ENCODE measurements around the gene CGA. TPM values are rescaled to one million over a fixed set of nuclear protein-coding genes. Genes with fewer than 3 reads are reported as not detected.
"Not testable (repeated sequence)": the region's sequence is repeated elsewhere in the genome, so short reads cannot be mapped to it uniquely, and the experiment has no call there.

Gene CGA
- polyA plus RNA-seq (ENCODE audit: insufficient read length in 12 of 12), result 10 to 100 TPM in 1 of 12 donors, 1 to 10 TPM in 8, under 1 TPM in 1, not detected in 2; 0.93 to 10.7 (median 3.2) TPM
- long read RNA-seq, donor 1, partial matches to known transcripts, result 0 of 1 reads
- long read RNA-seq, donor 1, other reads (novel, unspliced or antisense), result 0 of 1 reads
- long read RNA-seq, donor 2, partial matches to known transcripts, result 0 of 1 reads
- long read RNA-seq, donor 2, other reads (novel, unspliced or antisense), result 0 of 1 reads
- long read RNA-seq, donor 3, partial matches to known transcripts, result 0 of 2 reads
- long read RNA-seq, donor 3, other reads (novel, unspliced or antisense), result 0 of 2 reads
- long read RNA-seq, donor 4, partial matches to known transcripts, result 0 of 2 reads
- long read RNA-seq, donor 4, other reads (novel, unspliced or antisense), result 0 of 2 reads
- long read RNA-seq, donor 5, partial matches to known transcripts, result 0 of 2 reads
- long read RNA-seq, donor 5, other reads (novel, unspliced or antisense), result 0 of 2 reads
- long read RNA-seq, donor 6, result 0 reads
- long read RNA-seq, donor 7, result 0 reads
- long read RNA-seq, donor 8, partial matches to known transcripts, result 0 of 1 reads
- long read RNA-seq, donor 8, other reads (novel, unspliced or antisense), result 0 of 1 reads
- long read RNA-seq, donor 9, partial matches to known transcripts, result 0 of 1 reads
- long read RNA-seq, donor 9, other reads (novel, unspliced or antisense), result 0 of 1 reads
- long read RNA-seq, donor 10, result 0 reads
- long read RNA-seq, donor 11, transcript CGA-204 (4 exons, 1,010 nt), result major isoform, 10 of 11 reads
- long read RNA-seq, donor 11, partial matches to known transcripts, result 0 of 11 reads
- long read RNA-seq, donor 11, other reads (novel, unspliced or antisense), result 0 of 11 reads

DNA sequence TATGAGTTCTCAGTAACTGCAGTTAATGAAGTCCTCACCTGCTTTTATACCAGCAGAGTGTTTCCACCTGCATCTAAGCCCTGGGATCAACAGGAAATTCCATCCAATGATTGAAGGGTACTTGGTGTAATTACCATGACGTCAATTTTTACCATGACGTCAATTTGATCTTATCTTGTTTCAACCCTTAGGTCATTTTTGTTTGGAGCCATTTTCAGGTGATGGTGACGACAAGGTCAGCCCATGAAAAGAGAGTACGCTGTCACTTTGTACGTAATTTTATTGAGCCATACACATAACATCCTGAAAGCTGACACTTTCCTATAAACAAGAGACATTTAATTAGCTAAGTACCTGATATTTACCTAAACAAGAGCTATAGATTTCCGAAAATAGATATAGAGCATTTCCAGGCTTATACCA, at the start of gene CGA:
TSS of gene CGA (minus strand) at position 20 of the 423 bp plus-strand sequence. CDS start 6,906 bp downstream, outside the sequence.
- no peak for DNase-seq

GRCh38 chr6:87139927-87140326, 45.0 kb upstream of the CGA start:
- not testable (repeated sequence) for DNase-seq

GRCh38 chr6:87139236-87139635, 44.3 kb upstream of the CGA start:
- DNase-seq, result peak; percentile 14

DNA sequence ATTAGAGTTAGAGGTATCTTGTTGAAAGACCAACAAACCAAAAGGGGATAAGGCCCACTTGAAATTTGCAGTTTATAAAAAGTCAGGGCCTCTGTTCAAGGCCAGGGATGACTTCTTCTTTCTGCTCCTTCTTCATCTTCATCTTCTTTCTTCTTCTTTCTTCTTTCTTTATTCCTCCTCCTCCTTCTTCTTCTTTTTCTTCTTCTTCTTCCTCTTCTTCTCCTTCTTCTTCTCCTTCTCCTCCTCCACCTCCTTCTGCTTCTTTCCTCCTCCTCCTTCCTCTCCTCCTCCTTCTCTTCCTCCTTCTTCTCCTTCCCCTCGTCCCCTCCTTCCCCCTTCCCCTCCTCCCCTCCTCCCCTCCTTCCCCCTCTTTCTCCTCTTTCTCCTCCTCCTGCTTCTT, 42.1 kb upstream of the CGA start:
- DNase-seq, result no peak

GRCh38 chr6:87127737-87128136, 32.8 kb upstream of the CGA start:
- DNase-seq, result no peak

DNA sequence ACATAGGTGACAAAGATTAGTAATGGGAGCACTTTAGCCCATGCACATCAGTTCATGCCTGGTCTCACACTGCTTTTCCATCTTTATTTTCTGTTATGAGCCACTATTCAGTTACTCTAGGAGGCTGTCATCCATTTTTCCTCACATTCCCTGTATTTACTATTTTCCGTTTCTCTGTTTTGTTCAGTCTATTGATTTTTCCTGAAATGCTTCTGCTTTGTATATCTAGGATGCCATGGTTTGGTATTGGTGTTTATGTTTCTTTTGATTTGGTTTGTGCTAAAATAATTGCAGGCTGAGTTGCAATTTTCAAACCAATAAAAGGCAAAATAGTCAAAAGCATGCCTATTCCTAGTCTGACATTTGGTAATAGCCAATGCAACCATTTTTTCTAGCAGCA, 31.6 kb upstream of the CGA start:
- no peak for DNase-seq

DNA sequence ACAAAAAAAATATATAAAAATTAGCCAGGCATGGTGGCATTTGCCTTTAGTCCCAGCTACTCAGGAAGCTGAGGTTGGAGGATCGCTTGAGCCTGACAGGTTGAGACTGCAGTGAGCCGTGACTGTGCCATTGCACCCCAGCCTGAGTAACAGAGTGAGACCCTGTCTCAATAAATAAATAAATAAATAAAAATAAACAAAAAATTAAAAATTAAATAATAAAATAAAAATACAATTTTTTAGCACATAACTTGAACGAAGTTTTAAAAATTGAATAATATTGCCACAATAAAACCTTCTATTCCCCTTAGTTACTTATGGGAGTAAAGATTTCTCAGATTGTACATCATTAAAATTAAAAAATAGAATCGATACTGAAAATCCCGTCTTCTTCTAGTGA, 29.2 kb upstream of the CGA start:
- no peak for DNase-seq

GRCh38 chr6:87122477-87122876, 27.6 kb upstream of the CGA start:
- no peak for DNase-seq

GRCh38 chr6:87118054-87118453, 23.1 kb upstream of the CGA start:
- no peak for DNase-seq

- no peak for DNase-seq
Observed at GRCh38 chr6:87116922-87117321, 22.0 kb upstream of the CGA start.

DNA sequence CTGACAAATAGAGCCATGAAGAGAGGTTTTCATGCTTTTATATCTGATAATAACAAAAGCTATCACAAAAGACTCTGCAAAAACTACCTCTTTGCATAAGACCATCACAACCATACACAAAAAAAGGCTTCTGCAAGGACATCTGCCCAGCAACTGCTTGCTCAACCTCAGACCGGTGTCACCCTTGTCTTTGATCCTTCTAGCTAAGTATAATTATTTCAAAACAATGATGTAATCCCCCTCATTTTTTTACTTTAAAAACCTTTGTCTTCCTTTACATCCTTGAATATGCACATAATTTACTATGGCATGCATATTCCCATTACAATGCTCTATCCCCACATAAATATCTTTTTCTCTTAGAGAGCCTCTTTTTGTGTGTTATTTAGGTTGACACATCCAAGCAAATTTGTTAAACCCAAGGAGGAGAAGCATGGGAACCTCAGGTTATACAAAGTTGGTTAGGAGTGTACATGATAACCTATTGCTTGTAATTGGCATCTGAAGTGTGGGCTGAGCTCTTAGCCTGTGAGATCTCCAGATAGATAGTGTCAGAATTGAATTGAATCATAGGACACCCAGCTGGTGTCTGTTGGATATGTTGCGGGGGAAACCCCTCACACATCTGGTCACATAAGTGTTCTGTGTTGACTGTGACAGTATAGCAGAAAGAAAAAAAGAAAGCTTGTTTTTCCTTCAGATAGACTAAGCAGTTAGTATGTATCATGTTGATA, 20.7 kb upstream of the CGA start:
- DNase-seq, result no peak

- DNase-seq, result no peak
Observed at GRCh38 chr6:87110636-87111035, 15.7 kb upstream of the CGA start.

- no peak for DNase-seq
Observed at GRCh38 chr6:87105823-87106222, 10.9 kb upstream of the CGA start.

GRCh38 chr6:87104667-87105066, 9.8 kb upstream of the CGA start:
- DNase-seq, result no peak

DNA sequence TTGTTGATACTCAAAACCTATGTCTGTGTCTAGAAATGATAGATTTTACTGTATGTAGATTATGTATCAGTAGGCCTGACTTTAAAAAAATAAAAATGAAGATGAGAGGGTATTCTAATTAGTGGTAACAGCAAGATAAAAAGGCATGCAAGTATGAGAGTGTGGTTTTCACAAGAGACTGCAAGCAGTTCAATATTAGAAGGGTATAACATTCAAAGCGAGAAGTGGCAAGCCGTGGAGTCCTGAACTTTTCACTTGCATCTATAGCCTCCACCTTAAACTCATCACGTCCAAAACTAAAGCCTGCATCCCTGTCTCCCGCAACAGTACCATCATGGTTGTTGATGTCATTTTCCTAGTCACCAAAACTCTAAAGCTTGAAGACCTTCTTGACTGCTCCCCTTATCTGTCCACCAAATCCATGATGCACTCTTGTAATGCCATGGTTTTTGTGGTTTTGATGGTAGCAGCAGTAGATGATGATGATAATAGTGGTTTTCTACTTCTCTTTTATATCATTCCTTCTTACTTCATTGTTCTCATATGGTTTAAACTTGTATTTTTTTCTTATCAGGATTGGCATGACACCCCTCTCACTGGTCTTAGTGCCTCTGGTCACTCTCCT, 9.2 kb upstream of the CGA start:
- DNase-seq, result no peak

GRCh38 chr6:87102151-87102621, 7.3 kb upstream of the CGA start:
- peak; percentile 18 for DNase-seq

GRCh38 chr6:87101067-87101466, 6.2 kb upstream of the CGA start:
- no peak for DNase-seq

DNA sequence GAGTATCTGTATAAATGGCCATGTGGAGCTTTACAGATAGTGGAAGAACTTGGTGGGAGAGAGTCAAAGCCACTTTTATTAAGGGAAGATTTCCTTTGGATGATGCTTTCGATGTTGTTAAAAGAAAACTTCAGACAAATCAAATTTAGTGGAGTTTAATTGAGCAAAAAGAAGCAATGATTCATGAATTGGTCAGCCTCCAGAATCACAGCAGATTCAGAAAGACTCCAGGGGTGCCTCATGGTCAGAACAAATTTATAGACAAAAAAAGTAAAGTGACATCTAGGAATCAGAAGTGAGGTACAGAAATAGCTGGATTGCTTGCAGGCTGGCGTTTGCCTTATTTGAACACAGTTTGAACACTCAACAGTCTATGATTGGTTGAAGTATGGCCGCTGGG, 5.3 kb upstream of the CGA start:
- no peak for DNase-seq

DNA sequence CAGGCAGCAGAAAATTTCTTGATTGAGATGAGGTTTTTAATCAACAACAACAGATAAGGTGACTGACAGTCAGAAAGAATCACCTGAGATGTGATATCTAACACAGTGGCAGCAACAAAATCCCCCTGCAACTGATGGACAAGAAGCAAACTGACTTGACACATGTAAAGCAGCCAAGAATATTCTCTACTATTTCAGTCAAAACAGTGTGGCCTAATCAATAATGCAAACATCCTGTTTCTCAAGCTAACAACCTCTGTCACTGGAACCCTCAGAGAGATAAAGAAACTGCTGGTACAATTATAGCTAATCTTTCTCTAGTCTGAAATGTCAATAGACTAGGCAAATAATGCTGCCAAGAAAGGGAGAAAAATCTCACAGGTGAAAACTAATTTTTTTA, 4.6 kb upstream of the CGA start:
- DNase-seq, result no peak

DNA sequence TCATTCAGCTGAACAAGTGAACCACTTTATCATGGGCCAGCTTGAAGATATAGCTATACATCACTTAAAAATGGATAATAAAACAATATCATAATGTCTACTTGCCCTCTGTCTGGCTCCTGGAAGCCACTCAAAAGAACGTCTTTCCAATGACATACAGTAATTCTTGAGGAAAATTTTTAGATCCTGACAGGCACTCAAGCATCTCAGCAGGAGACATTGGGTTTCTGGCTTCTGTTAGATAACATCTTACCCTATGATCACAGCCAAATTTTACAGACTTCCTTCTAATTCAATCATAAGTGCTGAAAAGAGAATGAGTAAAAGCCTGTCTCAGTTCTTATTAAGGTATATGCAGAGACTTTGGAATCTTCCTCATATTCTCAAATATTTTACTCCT, 330 bp downstream of the CGA start:
- no peak for DNase-seq

- no peak for DNase-seq
Observed at GRCh38 chr6:87093651-87094050, 1.3 kb downstream of the CGA start.

DNA sequence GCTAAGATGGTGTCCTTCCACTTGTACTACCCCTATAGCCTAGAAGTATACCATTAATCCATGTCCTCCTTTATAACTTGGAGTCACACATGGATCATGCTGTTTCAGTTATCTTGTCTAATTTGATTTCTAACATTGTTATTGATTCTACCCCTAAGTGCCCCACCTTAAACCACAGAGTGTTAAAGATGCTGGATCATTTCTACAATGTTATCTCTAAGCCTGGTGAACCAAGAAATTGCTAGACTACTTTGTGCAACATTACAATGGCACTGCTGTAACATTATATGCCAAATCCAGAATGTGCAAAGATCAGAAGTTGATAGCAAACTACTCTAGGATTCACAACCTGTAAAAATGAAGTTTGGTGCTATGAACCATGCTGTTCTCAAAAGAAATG, 1.7 kb downstream of the CGA start:
- no peak for DNase-seq

Data from muscle of arm (tissue), 14 donors.